ENCODE results near the gene DRAXIN. TPM values are rescaled to one million over a fixed set of nuclear protein-coding genes. Genes with fewer than 3 reads are reported as not detected.

The DRAXIN gene
- total RNA-seq, 2 experiments from 2014 or later, result 0.15 to 0.19 TPM

DNA sequence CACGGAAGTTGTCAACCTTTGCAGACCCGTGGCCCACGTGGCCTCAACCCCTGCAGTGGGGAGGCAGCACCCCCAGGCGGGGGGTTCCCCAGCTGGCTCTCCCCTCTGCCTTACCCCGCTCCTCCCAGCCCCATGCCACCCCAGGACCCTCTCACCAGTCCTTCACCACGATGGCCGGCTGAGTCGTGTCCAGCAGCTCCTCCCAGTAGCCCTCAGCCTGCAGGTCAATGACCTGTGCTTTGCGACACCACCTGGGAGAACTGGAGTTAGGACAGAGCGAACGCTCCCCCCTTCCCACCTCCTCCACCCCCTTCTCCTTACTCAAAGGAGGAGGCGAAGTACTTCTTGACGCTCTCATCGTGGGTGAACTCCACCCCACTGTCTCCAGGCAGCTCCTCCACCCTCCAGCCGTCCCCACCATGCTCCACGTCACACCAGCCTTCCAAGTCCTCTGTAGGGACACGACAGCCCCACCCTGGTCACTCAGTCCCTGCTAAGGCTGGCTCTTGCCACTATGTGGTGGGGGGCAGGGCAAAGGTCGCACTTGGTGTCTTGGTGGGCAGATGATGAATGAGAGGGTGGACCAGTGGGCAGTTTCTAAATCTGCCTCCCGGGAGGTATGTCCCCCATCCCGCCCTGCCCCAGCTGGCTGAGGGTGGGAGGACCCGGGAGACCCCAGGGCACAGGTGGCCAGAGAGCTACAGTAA, 41.7 kb upstream of the DRAXIN start:
- Histone ChIP-seq H3K36me3 (ENCODE audit: insufficient read depth, low read length) (no peaks in the 10 kb centered on the region), H3K79me2 (ENCODE audit: insufficient read depth, low read depth, low read length) (no peaks in the 10 kb centered on the region), H3K4me2 (ENCODE audit: low read length) (peak overlapping the region; percentile 51), H3K27ac (ENCODE audit: low read depth, low read length, poor library complexity, severe bottlenecking) (no peak overlapping the region), H3K9me2 (ENCODE audit: insufficient read depth, low read length) (no peaks in the 10 kb centered on the region), H3K4me3 (ENCODE audit: low read depth, low read length, poor library complexity, severe bottlenecking) (peak overlapping the region; percentile 33), H4K20me1 (ENCODE audit: insufficient read depth, low read length) (no peaks in the 10 kb centered on the region), H3K9me3 (ENCODE audit: low read length) (no peaks in the 10 kb centered on the region), H3K4me1 (ENCODE audit: insufficient read depth, low read length, poor library complexity, severe bottlenecking) (peaks cover 20% of the 10 kb centered on the region), H2AFZ (ENCODE audit: low read length) (peak overlapping the region; percentile 66)
- DNase-seq (ENCODE audit: low spot score), result no peak
- no TSS peak for BruUV-seq (replicated peaks)
- intact Hi-C loops (cut with micrococcal nuclease; ENCODE audit: unreplicated experiment), result loop anchor here (1.0 to 10.0 kb wide), 4 partner anchors 70 to 315 kb away; no protein-coding TSS in a partner anchor
- ChIA-PET POLR2A (interaction anchor here (0.6 to 0.7 kb wide), 2 partner anchors 76 to 532 kb away, joined by 3 to 4 read pairs; no protein-coding TSS in a partner anchor), CTCF (ENCODE audit: unreplicated experiment) (interaction anchor here (0.6 to 0.8 kb wide), 2 partner anchors 242 to 412 kb away, joined by 3 read pairs; no protein-coding TSS in a partner anchor)
- TF ChIP-seq, protein P1, sequence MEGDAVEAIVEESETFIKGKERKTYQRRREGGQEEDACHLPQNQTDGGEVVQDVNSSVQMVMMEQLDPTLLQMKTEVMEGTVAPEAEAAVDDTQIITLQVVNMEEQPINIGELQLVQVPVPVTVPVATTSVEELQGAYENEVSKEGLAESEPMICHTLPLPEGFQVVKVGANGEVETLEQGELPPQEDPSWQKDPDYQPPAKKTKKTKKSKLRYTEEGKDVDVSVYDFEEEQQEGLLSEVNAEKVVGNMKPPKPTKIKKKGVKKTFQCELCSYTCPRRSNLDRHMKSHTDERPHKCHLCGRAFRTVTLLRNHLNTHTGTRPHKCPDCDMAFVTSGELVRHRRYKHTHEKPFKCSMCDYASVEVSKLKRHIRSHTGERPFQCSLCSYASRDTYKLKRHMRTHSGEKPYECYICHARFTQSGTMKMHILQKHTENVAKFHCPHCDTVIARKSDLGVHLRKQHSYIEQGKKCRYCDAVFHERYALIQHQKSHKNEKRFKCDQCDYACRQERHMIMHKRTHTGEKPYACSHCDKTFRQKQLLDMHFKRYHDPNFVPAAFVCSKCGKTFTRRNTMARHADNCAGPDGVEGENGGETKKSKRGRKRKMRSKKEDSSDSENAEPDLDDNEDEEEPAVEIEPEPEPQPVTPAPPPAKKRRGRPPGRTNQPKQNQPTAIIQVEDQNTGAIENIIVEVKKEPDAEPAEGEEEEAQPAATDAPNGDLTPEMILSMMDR (conservative IDR thresholded peaks at IDR 0.05; ENCODE audit: low read length), result no peak
- no peak for TF ChIP-seq EZH2phosphoT487 (IDR thresholded peaks at IDR 0.05; ENCODE audit: borderline replicate concordance, low read depth, low read length)

DNA sequence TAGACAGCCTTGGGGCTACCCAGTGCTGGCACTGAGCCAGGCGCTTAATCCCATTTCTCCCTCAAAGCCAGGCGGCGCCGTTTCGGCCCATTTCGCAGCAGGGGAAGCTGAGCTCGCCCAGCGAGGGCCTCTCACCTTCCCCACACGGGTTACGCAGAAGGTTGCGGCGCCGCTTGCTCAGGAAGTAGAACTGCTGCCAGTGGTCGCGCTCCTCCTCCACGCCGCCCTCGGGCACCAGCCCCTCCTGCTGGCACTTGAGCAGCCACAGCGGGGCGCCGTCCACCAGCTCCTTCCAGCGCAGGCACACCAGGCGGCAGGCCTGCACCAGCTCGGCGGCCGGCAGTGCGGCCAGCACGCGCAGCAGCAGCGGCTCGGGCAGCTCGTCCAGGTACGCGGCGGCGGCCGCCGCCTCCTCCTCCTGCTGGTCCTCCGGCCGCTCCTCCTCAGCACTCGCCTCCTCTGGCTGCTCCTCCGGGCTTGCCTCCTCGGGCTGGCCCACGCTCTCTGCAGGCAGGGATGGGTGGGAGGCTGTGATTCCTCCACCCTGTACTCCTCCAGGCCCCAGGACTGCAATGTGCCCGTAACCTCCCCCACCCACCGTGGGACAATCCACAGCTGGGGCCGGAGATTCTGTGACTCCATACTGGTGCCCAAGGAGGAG, 41.0 kb upstream of the DRAXIN start:
- Histone ChIP-seq H4K20me1 (ENCODE audit: insufficient read depth, low read length) (no peaks in the 10 kb centered on the region), H3K36me3 (ENCODE audit: insufficient read depth, low read length) (no peaks in the 10 kb centered on the region), H3K27ac (ENCODE audit: low read depth, low read length, poor library complexity, severe bottlenecking) (no peak overlapping the region), H3K79me2 (ENCODE audit: insufficient read depth, low read depth, low read length) (no peaks in the 10 kb centered on the region), H3K4me3 (ENCODE audit: low read depth, low read length, poor library complexity, severe bottlenecking) (peak overlapping the region; percentile 33), H2AFZ (ENCODE audit: low read length) (peak overlapping the region; percentile 66), H3K4me1 (ENCODE audit: insufficient read depth, low read length, poor library complexity, severe bottlenecking) (peaks cover 24% of the 10 kb centered on the region), H3K9me3 (ENCODE audit: low read length) (no peaks in the 10 kb centered on the region), H3K9me2 (ENCODE audit: insufficient read depth, low read length) (no peaks in the 10 kb centered on the region), H3K4me2 (ENCODE audit: low read length) (peak overlapping the region; percentile 51)
- ChIA-PET CTCF (ENCODE audit: unreplicated experiment) (interaction anchor here (0.6 to 0.8 kb wide), 2 partner anchors 242 to 413 kb away, joined by 3 read pairs; no protein-coding TSS in a partner anchor), POLR2A (interaction anchor here (0.6 kb wide), 2 partner anchors 43 to 75 kb away, joined by 3 read pairs; no protein-coding TSS in a partner anchor)
- peak; percentile 79 for DNase-seq (ENCODE audit: low spot score)
- BruUV-seq (replicated peaks), result no TSS peak
- intact Hi-C loops (cut with micrococcal nuclease; ENCODE audit: unreplicated experiment), result loop anchor here (1.0 to 10.0 kb wide), 3 partner anchors 69 to 314 kb away; no protein-coding TSS in a partner anchor
- TF ChIP-seq, protein P1 (conservative IDR thresholded peaks at IDR 0.05; ENCODE audit: low read length), result peak; percentile 78
- TF ChIP-seq EZH2phosphoT487 (IDR thresholded peaks at IDR 0.05; ENCODE audit: borderline replicate concordance, low read depth, low read length), result no peak

Measured in OCI-LY7 (cell line).